ENCODE data around the gene TRAF4.

- TF ChIP-seq CTCF (optimal IDR thresholded peaks at IDR 0.05 in 1 of 3, IDR thresholded peaks at IDR 0.05 in 1 of 3, conservative IDR thresholded peaks at IDR 0.05 in 1 of 3; ENCODE audit: extremely low read depth in 1 of 3, insufficient read depth in 2 of 3, low read length in 3 of 3) (no peak), EZH2 (IDR thresholded peaks at IDR 0.05; ENCODE audit: low read length) (no peak)
Measured at GRCh38 chr17:28707339-28707720, 36.5 kb upstream of the TRAF4 start.
